DND-41 (cell line): ENCODE data around the gene PHAX.

ENCODE experiments used
- ATAC-seq: fragments of 200-7000 bp; cut with Tn5 transposase; 3 replicates; pipeline ENCODE4 v1.9.1; 2021; ENCODE audit warnings: low read depth; ENCODE audit not compliant: insufficient read depth
- DNase-seq: peaks from one replicate; pipeline ENCODE4 v3.0.0-alpha.2; 2020
- H2AFZ ChIP-seq: 2 replicates; pipeline ENCODE4 v1.6.0; 2012; ENCODE audit warnings: low read depth, low read length
- H3K27ac ChIP-seq: 2 replicates; pipeline ENCODE4 v1.5.1; 2012; ENCODE audit warnings: low read length, inconsistent platforms
- H3K27me3 ChIP-seq: fragments of 200-600 bp; sonication (generic); 2 replicates; pipeline ENCODE4 v1.6.0; 2012; ENCODE audit warnings: low read length, mild to moderate bottlenecking, inconsistent platforms; ENCODE audit not compliant: insufficient read depth, poor library complexity
- H3K36me3 ChIP-seq: 2 replicates; pipeline ENCODE4 v1.5.1; 2012; ENCODE audit warnings: low read length, inconsistent platforms; ENCODE audit not compliant: insufficient read depth
- H3K4me1 ChIP-seq: 2 replicates; pipeline ENCODE4 v1.5.1; 2012; ENCODE audit warnings: mild to moderate bottlenecking, low read length; ENCODE audit not compliant: insufficient read depth
- H3K4me2 ChIP-seq: 2 replicates; pipeline ENCODE4 v1.6.0; 2012; ENCODE audit warnings: mild to moderate bottlenecking, moderate library complexity, low read length, inconsistent platforms; ENCODE audit not compliant: insufficient read depth
- H3K4me3 ChIP-seq, 2 experiments: fragments of 200-600 bp in 1 of 2; shearing (Covaris generic) in 1 of 2; 2 replicates each; pipeline ENCODE4 v1.5.1; 2012 to 2016; ENCODE audit warnings: inconsistent platforms in 2 of 2, low read length in 2 of 2, mild to moderate bottlenecking in 2 of 2, low read depth in 1 of 2, moderate library complexity in 1 of 2
- H3K79me2 ChIP-seq: 2 replicates; pipeline ENCODE4 v1.6.0; 2012; ENCODE audit warnings: low read length, inconsistent platforms; ENCODE audit not compliant: insufficient read depth
- H3K9ac ChIP-seq: 2 replicates; pipeline ENCODE4 v1.6.0; 2012; ENCODE audit warnings: low read depth, mild to moderate bottlenecking, inconsistent platforms, low read length, moderate library complexity
- H3K9me3 ChIP-seq: 2 replicates; pipeline ENCODE4 v1.5.1; 2012; ENCODE audit warnings: low read length, moderate library complexity, mild to moderate bottlenecking, inconsistent platforms; ENCODE audit not compliant: insufficient read depth, severe bottlenecking
- H4K20me1 ChIP-seq: 2 replicates; pipeline ENCODE4 v1.6.0; 2012; ENCODE audit warnings: low read length; ENCODE audit not compliant: insufficient read depth
- EZH2 ChIP-seq: IDR thresholded peaks from 3 replicates; pipeline ENCODE4 v1.6.1; 2012; ENCODE audit warnings: borderline replicate concordance, low read depth, mild to moderate bottlenecking, moderate library complexity, low read length, inconsistent platforms; ENCODE audit not compliant: severe bottlenecking
- TF ChIP-seq, protein P1 (sequence below): IDR thresholded peaks from 2 replicates; pipeline ENCODE4 v1.5.1; 2012; ENCODE audit warnings: borderline replicate concordance, low read length, moderate library complexity, mild to moderate bottlenecking; ENCODE audit not compliant: poor library complexity, severe bottlenecking; ENCODE audit errors: extremely low read depth

The PHAX gene

DNA sequence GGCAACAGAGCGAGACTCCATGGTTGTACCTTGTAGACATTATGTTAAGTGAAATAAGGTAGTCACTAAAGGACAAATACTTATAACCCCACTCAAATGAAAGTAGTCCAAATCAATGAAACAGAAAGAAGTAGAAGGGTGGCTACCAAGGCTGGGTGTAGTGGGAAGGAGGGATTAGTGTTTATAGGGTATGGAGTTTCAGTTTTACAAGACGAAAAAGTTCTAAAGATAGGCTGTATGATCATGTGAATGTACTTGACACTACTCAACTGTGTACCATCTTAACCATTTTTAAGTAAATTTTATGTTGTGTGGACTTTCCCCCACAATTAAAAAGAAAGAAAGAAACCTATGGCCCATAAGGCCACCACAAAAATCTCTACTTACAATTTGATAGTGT, 37.9 kb upstream of the PHAX start:
- Histone ChIP-seq H3K27me3 (no peaks in the 10 kb centered on the region), H2AFZ (no peak overlapping the region), H3K4me2 (no peak overlapping the region), H3K4me1 (no peaks in the 10 kb centered on the region), H3K79me2 (no peaks in the 10 kb centered on the region), H3K27ac (no peak overlapping the region), H3K4me3 (no peak overlapping the region), H4K20me1 (no peaks in the 10 kb centered on the region), H3K9me3 (no peaks in the 10 kb centered on the region), H3K36me3 (no peaks in the 10 kb centered on the region), H3K9ac (no peak overlapping the region)
- DNase-seq (no peak), ATAC-seq (no peak)
- TF ChIP-seq, protein P1, sequence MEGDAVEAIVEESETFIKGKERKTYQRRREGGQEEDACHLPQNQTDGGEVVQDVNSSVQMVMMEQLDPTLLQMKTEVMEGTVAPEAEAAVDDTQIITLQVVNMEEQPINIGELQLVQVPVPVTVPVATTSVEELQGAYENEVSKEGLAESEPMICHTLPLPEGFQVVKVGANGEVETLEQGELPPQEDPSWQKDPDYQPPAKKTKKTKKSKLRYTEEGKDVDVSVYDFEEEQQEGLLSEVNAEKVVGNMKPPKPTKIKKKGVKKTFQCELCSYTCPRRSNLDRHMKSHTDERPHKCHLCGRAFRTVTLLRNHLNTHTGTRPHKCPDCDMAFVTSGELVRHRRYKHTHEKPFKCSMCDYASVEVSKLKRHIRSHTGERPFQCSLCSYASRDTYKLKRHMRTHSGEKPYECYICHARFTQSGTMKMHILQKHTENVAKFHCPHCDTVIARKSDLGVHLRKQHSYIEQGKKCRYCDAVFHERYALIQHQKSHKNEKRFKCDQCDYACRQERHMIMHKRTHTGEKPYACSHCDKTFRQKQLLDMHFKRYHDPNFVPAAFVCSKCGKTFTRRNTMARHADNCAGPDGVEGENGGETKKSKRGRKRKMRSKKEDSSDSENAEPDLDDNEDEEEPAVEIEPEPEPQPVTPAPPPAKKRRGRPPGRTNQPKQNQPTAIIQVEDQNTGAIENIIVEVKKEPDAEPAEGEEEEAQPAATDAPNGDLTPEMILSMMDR = no peak
- TF ChIP-seq EZH2 = no peak

DNA sequence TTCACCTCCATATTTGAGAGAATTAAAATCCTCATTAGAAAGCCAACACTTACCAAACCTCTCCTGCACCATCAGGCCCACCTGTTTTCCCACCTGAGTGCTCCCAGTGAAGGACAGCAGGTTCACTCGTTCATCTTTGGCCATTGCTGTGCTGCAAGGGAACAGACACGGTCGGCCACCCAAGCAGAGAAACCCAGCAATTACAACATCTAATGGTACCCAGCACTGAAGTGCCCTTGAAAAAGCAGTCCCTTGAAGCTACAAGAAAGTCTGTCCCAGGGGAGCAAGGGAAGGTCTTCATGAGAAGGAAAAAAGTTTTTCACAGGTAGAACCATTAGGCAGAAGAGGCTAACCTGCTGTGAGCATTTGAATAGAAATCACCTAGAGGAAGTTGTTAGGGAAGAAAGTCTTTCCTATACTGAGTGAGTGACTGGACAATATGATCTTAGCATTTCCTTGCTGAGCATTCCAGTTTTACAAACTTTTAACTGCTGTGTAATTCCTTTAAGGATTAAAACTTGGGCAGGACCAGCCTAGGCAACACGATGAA, 32.5 kb upstream of the PHAX start:
- DNase-seq = no peak
- H3K4me3 ChIP-seq = no peak overlapping the region
- H4K20me1 ChIP-seq = no peaks in the 10 kb centered on the region
- H3K9ac ChIP-seq = no peak overlapping the region
- no peaks in the 10 kb centered on the region for H3K9me3 ChIP-seq
- ATAC-seq = no peak
- no peak overlapping the region for H2AFZ ChIP-seq
- TF ChIP-seq EZH2 = no peak
- TF ChIP-seq, protein P1 = no peak
- peaks cover 5% of the 10 kb centered on the region for H3K27me3 ChIP-seq
- H3K4me1 ChIP-seq = no peaks in the 10 kb centered on the region
- H3K4me2 ChIP-seq = no peak overlapping the region
- no peaks in the 10 kb centered on the region for H3K79me2 ChIP-seq
- no peak overlapping the region for H3K27ac ChIP-seq
- H3K36me3 ChIP-seq = no peaks in the 10 kb centered on the region

DNA sequence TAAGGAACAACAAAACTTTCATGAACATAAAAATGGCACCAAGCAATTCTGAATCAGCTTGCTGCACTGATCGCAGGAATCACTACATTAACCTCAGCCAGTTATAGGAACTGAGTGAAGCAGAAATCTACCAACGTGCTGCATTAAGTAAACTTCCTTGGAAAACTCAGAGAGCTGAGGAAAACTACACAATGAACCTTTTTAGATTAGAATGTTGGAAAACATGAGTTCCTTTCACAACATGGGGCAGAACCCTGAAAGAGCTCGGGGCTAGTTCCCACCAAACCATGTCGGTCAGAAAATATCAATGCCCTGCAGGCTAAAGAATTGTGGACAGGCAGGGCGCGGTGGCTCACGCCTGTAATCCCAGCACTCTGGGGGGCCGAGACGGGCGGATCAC, 25.1 kb upstream of the PHAX start:
- H3K27me3 ChIP-seq = peaks cover 5% of the 10 kb centered on the region
- H2AFZ ChIP-seq = no peak overlapping the region
- H4K20me1 ChIP-seq = no peaks in the 10 kb centered on the region
- TF ChIP-seq, protein P1 = no peak
- no peak for TF ChIP-seq EZH2
- H3K4me2 ChIP-seq = no peak overlapping the region
- no peaks in the 10 kb centered on the region for H3K79me2 ChIP-seq
- no peak overlapping the region for H3K4me3 ChIP-seq
- H3K27ac ChIP-seq = no peak overlapping the region
- ATAC-seq (no peak), DNase-seq (no peak)
- H3K9me3 ChIP-seq = no peaks in the 10 kb centered on the region
- no peak overlapping the region for H3K9ac ChIP-seq
- no peaks in the 10 kb centered on the region for H3K4me1 ChIP-seq
- H3K36me3 ChIP-seq = no peaks in the 10 kb centered on the region

DNA sequence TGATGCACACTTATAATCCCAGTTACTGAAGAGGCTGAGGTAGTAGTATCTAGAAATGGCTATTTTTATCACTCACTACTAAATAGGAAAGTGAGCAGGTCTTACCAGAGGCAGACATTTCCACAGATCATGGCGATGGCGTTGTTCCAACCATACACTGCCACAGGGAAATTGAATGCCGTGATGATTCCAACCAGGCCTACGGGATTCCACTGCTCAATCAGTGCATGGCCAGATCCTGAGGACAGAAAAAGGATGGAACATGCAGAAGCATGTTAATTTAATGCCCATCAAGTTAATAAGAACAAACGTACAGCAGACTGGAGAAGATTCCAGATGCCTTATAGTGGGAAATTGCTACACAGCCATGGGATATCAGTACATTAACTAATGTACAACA, 23.8 kb upstream of the PHAX start:
- no peak for TF ChIP-seq EZH2
- TF ChIP-seq, protein P1 = no peak
- H3K4me3 ChIP-seq = no peak overlapping the region
- no peaks in the 10 kb centered on the region for H3K36me3 ChIP-seq

More for the DNA sequence above, 23.8 kb upstream of the PHAX start:
- Histone ChIP-seq H2AFZ (no peak overlapping the region), H3K4me1 (no peaks in the 10 kb centered on the region), H4K20me1 (no peaks in the 10 kb centered on the region), H3K27me3 (peaks cover 5% of the 10 kb centered on the region), H3K27ac (no peak overlapping the region), H3K79me2 (no peaks in the 10 kb centered on the region), H3K4me2 (no peak overlapping the region), H3K9me3 (no peaks in the 10 kb centered on the region), H3K9ac (no peak overlapping the region)
- DNase-seq (no peak), ATAC-seq (no peak)
